Measurements from ENCODE around the gene SLC25A23.

SLC25A23 gene

GRCh38 chr19:6453951-6454565 is 5.5 kb downstream of the SLC25A23 start:
- Histone ChIP-seq H3K36me3 (replicated peaks) (peaks cover 9% of the 10 kb centered on the region), H3K4me3 (ENCODE audit: low read depth, low read length) (no peak overlapping the region), H3K27me3 (replicated peaks) (no peaks in the 10 kb centered on the region), H3K27ac (no peak overlapping the region)
- no peak for TF ChIP-seq CTCF (IDR thresholded peaks at IDR 0.05; ENCODE audit: low read depth, low read length, missing control alignments)
- DNase-seq, result no peak
- in situ Hi-C loops (cut with HindIII; ENCODE audit: low pct_ligation_motif_present, low sequenced_read_pairs), result no loop called here

DNA sequence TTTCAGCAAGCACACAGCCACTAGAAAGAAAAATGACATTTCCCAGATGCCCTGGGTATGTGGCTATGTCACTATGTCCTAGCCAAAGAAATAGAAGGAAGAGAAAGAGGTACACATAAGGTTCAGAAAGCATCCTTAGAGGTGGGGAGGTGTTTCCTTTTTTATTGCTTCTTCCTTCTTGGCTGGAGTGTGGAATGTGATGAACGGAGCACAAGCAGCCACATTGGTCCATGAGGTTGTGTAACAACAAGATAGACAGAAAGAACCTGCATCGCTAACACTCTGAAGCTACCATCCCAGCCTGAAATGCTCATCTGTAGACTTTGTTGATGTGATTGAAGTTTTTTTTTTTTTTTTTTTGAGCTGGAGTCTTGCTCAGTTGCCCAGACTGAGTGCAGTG is 6.7 kb downstream of the SLC25A23 start:
- H3K27ac ChIP-seq, result no peak overlapping the region
- in situ Hi-C loops (cut with HindIII; ENCODE audit: low pct_ligation_motif_present, low sequenced_read_pairs), result no loop called here
- TF ChIP-seq CTCF (IDR thresholded peaks at IDR 0.05; ENCODE audit: low read depth, low read length, missing control alignments), result no peak
- H3K4me3 ChIP-seq (ENCODE audit: low read depth, low read length), result no peak overlapping the region
- H3K27me3 ChIP-seq (replicated peaks), result no peaks in the 10 kb centered on the region
- no peak for DNase-seq
- peaks cover 9% of the 10 kb centered on the region for H3K36me3 ChIP-seq (replicated peaks)

DNA sequence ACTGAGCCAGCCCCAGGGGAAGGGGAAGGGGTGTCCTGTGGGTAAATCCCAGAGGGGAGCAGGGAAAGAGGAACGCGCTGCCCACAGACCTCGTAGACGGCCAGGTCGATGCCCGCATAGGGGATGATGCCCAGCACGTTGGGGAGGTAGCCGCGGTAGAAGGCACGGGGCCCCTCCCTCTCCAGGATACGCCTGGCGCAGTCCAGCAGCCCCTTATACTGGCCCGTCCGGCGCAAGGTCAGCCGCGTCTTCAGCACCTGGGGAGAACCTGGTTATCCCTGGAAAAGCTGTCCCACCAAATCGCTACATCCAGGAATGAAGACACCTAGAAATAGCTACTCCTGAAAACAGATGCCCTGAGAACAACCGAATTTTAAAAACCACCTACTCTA is 7.4 kb downstream of the SLC25A23 start:
- in situ Hi-C loops (cut with HindIII; ENCODE audit: low pct_ligation_motif_present, low sequenced_read_pairs), result no loop called here
- no peak for DNase-seq
- H3K4me3 ChIP-seq (ENCODE audit: low read depth, low read length), result no peak overlapping the region
- H3K27me3 ChIP-seq (replicated peaks), result no peaks in the 10 kb centered on the region
- TF ChIP-seq CTCF (IDR thresholded peaks at IDR 0.05; ENCODE audit: low read depth, low read length, missing control alignments), result no peak
- H3K27ac ChIP-seq, result no peak overlapping the region
- peaks cover 9% of the 10 kb centered on the region for H3K36me3 ChIP-seq (replicated peaks)

DNA sequence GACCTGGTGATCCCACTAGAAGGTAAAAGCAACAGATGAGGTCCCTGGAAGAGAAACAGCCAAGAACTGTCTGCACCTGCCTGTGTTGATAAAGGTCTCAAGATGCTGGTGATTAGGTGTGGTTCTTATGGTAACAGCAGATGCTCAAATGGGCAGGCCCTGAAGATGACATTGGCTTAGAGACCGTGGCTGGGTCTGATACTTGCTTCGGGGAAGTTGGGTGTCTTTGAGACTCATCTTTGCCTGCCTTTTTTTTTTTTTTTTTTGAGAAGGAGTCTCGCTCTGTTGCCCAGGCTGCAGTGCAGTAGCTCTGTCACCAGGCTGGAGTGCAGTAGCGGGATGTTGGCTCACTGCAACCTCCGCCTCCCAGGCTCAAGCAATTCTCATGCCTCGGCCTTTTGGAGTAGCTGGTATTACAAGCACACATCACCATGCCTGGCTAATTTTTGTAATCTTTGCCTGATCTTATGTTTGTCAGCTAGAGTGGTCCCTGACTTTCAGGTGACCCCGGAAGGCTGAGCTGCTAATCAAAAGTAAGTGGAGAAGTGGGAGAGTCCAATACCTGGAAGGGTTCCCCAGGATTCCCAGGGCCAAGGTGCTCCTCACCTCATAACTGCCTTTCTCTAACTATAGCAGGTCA is 7.9 kb downstream of the SLC25A23 start:
- H3K36me3 ChIP-seq (replicated peaks), result peaks cover 9% of the 10 kb centered on the region
- no peak overlapping the region for H3K4me3 ChIP-seq (ENCODE audit: low read depth, low read length)
- in situ Hi-C loops (cut with HindIII; ENCODE audit: low pct_ligation_motif_present, low sequenced_read_pairs), result no loop called here
- no peak for TF ChIP-seq CTCF (IDR thresholded peaks at IDR 0.05; ENCODE audit: low read depth, low read length, missing control alignments)
- no peaks in the 10 kb centered on the region for H3K27me3 ChIP-seq (replicated peaks)
- H3K27ac ChIP-seq, result no peak overlapping the region
- no peak for DNase-seq

DNA sequence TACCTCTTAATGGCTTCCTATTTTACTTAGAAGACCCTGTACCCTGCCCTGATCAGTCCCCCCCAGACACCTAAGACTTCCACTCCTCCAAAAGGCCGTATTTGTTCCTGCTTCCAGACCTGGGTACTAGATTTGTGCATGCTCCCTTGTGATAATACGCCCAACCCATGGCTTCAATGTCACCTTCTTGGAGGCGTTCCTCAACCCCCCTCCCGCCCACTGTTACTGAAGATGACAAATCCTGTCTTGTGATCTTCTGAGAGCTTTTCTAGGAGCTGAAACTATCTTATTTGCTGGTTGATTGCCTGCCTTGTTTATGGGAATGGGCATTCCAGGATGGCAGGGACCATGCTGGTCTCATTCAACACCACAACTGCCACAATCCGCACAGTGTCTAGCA is 9.4 kb downstream of the SLC25A23 start:
- Histone ChIP-seq H3K27me3 (replicated peaks) (no peaks in the 10 kb centered on the region), H3K27ac (no peak overlapping the region), H3K4me3 (ENCODE audit: low read depth, low read length) (no peak overlapping the region), H3K36me3 (replicated peaks) (peaks cover 9% of the 10 kb centered on the region)
- in situ Hi-C loops (cut with HindIII; ENCODE audit: low pct_ligation_motif_present, low sequenced_read_pairs), result no loop called here
- no peak for DNase-seq
- TF ChIP-seq CTCF (IDR thresholded peaks at IDR 0.05; ENCODE audit: low read depth, low read length, missing control alignments), result no peak

GRCh38 chr19:6448045-6448444 is 11.5 kb downstream of the SLC25A23 start:
- H3K27ac ChIP-seq, result no peak overlapping the region
- DNase-seq, result no peak
- no peak overlapping the region for H3K4me3 ChIP-seq (ENCODE audit: low read depth, low read length)
- H3K36me3 ChIP-seq (replicated peaks), result no peaks in the 10 kb centered on the region
- no peaks in the 10 kb centered on the region for H3K27me3 ChIP-seq (replicated peaks)
- TF ChIP-seq CTCF (IDR thresholded peaks at IDR 0.05; ENCODE audit: low read depth, low read length, missing control alignments), result no peak
- in situ Hi-C loops (cut with HindIII; ENCODE audit: low pct_ligation_motif_present, low sequenced_read_pairs), result no loop called here

All from brain microvascular endothelial cell (primary cell).